ENCODE data around the gene LMAN2.
A peak's percentile ranks its signal among the peaks of the same experiment; 100 is the strongest.
"Not testable (repeated sequence)": the region's sequence is repeated elsewhere in the genome, so short reads cannot be mapped to it uniquely, and the experiment has no call there.

The LMAN2 gene

DNA sequence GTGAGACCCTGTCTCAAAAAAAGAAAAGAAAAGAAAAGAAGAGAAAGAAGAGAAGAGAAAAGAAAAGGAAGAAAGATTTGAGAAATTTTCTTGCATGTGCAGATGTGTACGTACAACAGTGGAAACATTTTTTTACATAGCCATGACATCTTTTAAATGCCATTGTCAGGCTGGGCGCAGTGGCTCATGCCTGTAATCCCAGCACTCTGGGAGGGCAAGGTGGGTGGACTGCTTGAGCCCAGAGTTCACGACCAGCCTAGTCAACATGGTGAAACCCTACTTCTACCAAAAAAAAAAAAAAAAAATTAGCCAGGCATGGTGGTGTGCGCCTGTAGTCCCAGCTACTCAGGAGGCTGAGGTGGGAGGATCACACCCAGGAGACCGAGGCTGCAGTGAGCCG lies 6.6 kb downstream of the LMAN2 start:
- DNase-seq (ENCODE audit: low read depth): no peak
- no peak overlapping the region for H3K4me3 ChIP-seq (ENCODE audit: low read depth, low read length)
- TF ChIP-seq, protein P1, sequence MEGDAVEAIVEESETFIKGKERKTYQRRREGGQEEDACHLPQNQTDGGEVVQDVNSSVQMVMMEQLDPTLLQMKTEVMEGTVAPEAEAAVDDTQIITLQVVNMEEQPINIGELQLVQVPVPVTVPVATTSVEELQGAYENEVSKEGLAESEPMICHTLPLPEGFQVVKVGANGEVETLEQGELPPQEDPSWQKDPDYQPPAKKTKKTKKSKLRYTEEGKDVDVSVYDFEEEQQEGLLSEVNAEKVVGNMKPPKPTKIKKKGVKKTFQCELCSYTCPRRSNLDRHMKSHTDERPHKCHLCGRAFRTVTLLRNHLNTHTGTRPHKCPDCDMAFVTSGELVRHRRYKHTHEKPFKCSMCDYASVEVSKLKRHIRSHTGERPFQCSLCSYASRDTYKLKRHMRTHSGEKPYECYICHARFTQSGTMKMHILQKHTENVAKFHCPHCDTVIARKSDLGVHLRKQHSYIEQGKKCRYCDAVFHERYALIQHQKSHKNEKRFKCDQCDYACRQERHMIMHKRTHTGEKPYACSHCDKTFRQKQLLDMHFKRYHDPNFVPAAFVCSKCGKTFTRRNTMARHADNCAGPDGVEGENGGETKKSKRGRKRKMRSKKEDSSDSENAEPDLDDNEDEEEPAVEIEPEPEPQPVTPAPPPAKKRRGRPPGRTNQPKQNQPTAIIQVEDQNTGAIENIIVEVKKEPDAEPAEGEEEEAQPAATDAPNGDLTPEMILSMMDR (IDR thresholded peaks at IDR 0.05; ENCODE audit: low read depth, low read length, missing control alignments): no peak

DNA sequence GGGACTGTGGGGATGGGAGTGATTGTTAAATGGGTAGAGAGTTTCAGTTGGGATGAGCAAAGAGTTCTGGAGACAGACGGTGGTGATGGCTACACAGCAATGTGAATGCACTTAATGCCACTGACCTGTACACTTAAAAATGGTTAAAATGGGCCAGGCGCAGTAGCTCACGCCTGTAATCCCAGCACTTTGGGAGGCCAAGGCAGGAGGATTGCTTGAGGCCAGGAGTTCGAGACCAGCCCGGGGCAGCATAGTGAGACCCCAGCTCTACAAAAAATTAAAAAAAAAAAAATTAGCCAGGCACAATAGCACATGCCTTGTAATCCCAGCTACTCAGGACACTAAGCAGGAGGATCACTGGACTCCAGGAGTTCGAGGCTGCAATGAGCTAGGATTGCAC lies 7.7 kb downstream of the LMAN2 start:
- H3K4me3 ChIP-seq (ENCODE audit: low read depth, low read length): no peak overlapping the region
- no peak for DNase-seq (ENCODE audit: low read depth)
- TF ChIP-seq, protein P1 (IDR thresholded peaks at IDR 0.05; ENCODE audit: low read depth, low read length, missing control alignments): no peak

DNA sequence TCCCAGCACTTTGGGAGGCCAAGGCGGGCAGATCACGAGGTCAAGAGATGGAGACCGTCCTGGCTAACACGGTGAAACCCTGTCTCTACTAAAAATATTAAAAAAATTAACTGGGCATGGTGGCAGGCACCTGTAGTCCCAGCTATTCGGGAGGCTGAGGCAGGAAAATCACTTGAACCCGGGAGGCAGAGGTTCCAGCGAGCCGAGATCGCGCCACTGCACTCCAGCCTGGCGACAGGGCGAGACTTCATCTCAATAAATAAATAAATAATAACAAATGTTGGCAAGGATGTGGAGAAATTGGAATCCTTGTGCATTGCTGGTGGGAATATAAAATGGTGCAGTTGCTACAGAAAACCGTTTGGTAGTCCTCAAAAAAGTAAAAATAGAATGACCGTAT lies 8.5 kb downstream of the LMAN2 start:
- DNase-seq (ENCODE audit: low read depth); H3K4me3 ChIP-seq (ENCODE audit: low read depth, low read length): not testable (repeated sequence)

DNA sequence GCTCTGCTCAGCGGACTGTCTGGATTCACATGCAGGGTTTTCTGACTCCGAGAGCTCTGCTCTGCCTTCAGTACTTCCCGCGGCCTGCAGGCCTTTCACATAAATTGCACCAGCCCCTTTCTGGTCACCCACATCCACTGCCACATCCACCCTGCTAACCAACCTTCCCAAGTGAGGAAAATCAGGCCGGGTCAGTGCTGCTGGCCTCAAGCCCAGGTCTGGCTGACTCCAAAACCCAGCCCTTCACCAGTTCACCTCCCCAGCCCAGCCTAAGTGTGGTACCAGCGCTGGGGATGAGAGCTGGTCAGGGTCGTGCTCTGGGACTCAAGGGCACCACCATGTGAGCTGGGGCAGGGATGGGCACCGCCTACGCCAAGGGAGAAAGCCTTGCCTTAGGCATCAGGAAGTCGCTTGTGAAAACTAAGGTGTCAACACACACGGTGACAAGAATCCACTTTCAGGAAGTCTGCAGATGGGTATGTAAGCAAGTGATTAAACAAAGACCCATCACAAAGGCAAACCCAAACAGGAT lies 12.3 kb downstream of the LMAN2 start:
- DNase-seq (ENCODE audit: low read depth): no peak
- no peak overlapping the region for H3K4me3 ChIP-seq (ENCODE audit: low read depth, low read length)
- TF ChIP-seq, protein P1 (IDR thresholded peaks at IDR 0.05; ENCODE audit: low read depth, low read length, missing control alignments): no peak

DNA sequence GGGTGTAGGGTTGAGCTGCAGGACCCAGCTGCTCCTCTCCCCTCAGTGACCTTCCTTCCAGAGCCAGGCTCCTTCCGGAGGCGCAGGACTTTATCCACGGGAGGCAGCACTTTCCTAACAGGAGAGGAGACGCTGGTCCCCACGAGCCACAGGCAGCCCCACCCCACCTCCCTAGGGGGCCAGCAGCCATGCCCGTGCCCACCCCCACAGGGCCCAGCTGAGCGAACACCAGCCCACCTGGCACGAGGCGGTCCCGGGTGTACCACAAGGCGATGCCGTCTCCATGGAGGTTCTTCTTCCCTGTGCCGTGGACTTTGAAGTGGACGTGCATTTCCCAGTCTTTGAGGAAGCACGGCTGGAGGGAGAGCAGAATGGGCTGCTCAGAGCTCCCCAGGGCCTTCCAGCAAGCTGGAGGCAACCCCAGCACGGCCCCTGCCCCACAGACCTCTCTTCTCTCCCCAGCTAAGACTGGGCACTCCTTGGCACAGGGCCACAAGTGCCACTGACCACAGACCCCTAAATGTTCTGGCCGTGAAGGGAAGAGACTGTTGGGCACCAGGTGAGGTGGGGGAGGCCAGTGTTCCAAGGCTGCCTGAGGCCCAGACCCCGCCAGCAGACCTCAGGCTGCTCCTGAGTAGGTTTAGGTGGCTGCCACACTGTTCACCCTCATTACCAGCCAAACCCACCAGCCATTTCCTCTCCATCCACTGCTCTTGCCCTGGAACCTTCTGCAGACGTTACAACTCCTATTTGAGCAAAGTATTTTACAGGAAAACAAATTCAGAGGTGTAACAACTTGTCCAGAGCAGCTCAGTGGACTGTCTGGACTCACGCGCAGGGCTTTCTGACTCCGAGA lies 13.0 kb downstream of the LMAN2 start:
- TF ChIP-seq, protein P1 (IDR thresholded peaks at IDR 0.05; ENCODE audit: low read depth, low read length, missing control alignments): no peak
- DNase-seq (ENCODE audit: low read depth): no peak
- no peak overlapping the region for H3K4me3 ChIP-seq (ENCODE audit: low read depth, low read length)

DNA sequence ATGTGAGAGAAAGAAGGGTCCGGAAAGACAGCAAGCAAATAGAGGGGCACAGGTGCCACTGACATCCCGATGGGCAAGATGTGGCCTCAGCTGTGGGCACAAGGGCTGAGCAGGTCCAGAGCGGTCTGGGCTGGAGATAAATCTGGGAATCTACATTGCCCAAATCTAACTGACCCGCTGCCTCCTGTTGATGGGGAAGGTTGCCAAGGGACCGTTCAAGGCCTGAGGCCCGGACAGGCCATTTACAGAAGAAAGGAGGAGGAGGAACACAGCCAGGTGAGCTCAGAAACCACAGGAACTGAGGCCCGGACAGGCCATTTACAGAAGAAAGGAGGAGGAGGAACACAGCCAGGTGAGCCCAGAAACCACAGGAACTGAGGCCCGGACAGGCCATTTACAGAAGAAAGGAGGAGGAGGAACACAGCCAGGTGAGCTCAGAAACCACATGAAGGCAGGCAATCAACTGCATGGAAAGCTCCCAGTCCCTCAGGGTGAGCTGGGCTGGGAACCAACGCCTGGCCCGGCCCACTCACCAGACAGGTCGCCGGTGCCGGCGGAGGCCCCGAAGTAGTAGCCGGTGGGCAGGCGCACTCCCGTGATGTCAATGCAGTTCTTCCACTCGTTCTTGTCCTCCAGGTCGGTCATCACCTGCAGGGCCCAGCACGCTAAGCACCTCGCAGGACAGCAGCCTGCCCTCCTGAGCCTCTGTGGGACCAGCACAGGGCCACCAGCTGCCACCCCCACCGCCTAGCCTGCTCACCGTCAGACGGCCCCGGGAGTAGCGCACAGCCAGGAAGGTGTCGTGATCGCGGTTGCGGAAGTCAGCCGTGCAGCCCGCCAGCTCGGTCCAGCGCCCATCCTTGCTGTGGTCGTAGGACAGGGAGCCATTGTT lies 14.6 kb downstream of the LMAN2 start:
- no peak for DNase-seq (ENCODE audit: low read depth)
- no peak overlapping the region for H3K4me3 ChIP-seq (ENCODE audit: low read depth, low read length)
- TF ChIP-seq, protein P1 (IDR thresholded peaks at IDR 0.05; ENCODE audit: low read depth, low read length, missing control alignments): no peak

DNA sequence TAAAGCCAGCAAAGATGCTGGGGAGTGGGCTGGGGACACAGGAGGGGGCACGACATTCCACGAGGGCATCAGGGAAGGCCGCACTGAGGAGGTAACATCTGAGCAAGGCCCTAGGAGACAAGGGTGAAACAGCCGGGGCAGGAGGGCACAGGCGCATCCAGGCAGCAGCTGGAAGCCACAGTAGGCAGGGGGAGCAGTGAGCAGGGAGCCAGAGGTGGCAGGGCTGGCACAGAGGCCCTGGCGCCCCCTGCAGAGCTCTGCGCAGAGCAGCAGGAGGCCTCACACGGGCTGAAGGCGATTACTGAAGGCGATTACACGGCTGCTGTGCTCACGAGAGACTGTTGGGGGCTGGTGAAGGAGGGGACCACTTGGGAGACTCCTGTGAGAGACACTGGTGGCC lies 15.4 kb downstream of the LMAN2 start:
- no peak overlapping the region for H3K4me3 ChIP-seq (ENCODE audit: low read depth, low read length)
- TF ChIP-seq, protein P1 (IDR thresholded peaks at IDR 0.05; ENCODE audit: low read depth, low read length, missing control alignments): peak; percentile 41
- DNase-seq (ENCODE audit: low read depth): no peak
